HG03460 (cell line): ENCODE results near the gene MAST4.
A peak's percentile ranks its signal among the peaks of the same experiment; 100 is the strongest.

Source experiments
- ATAC-seq: cut with Tn5 transposase; IDR thresholded peaks from one replicate; pipeline ENCODE4 v1.9.1; 2021; ENCODE audit not compliant: unreplicated experiment

The MAST4 gene

DNA sequence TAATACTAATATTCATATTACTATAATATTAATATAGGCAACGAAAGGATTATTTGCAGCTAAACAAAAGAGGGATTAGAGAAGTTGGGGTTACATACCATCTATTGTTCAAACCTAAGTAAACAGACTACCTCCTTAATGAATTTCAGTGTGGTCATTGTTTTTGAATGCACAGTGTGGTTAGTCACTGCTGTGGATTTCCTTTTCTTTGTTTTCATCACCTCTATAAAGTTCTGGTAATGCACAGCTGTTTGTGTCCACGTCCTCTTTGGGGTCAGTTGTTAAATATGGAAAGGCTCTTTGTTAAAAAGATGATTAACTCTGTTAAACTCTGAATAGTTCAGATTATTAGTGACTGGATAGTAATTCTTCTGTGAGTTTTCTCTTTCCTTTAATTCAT, 233.6 kb downstream of the MAST4 start:
- ATAC-seq, result no peak

DNA sequence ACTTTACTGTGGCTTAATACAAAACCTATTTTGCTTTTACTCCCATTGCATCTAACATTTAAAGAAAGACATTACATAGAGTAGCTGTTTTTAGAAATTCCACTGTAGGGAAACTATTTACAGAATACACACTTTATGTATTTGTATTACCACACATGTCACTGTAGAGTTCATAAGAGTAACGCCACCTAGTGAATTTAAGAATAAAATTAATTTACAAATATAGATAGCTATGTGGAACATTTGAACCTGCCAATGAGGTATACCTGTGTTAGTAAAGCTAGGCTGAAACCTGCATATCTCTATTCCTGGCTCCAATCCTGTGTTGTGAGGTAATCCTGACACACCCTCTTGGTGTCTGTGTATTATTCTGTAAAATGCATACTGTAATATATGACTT, 234.4 kb downstream of the MAST4 start:
- no peak for ATAC-seq

DNA sequence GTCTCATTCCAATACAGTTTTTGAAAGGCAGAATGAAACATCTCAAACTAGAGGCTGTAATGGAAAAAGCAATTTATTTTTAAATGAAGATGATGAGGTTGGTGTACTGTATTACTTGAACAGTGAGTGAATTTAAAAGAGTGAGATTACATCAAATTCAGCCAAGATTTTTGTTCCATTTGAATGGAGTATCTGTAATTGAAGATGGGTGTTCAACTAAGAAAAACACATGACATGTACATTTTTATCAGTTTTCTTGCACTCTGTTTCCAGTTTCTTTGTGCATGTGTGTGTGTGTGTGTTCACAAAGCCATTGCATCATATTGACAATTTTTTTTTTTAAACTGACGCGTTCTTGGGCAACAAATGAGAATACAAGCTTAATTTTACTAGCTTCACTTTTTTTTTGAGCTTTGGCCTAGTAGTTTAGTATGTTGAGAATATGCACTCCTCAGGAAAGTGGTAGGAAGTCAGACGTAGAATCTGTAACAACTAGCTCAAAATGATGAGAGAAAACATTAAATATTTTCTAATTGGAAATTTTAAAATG, 243.5 kb downstream of the MAST4 start:
- ATAC-seq, result no peak

DNA sequence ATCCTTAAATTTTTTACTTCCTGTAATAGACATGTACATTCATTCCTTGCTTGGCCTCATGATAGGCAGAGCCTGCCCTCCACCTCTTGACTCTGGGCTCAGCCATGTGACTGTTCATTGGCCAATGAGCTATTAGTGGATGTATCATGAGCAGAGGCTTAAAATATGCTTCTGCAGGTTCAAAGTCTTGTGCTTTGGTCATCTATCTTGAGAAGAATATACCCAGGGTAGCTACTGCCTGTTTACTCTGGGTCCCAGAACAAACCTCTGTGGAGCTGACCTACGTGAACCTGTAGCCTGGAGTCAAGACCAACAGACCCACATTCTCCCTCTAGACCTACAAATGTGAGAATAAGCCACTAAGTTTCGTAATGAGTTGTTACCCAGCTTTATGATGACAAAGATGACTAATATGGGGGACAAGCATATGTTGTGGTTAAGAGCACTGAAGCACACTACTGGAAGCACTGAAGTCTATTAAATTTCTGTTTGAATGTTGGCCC, 244.4 kb downstream of the MAST4 start:
- ATAC-seq, result peak; percentile 100

DNA sequence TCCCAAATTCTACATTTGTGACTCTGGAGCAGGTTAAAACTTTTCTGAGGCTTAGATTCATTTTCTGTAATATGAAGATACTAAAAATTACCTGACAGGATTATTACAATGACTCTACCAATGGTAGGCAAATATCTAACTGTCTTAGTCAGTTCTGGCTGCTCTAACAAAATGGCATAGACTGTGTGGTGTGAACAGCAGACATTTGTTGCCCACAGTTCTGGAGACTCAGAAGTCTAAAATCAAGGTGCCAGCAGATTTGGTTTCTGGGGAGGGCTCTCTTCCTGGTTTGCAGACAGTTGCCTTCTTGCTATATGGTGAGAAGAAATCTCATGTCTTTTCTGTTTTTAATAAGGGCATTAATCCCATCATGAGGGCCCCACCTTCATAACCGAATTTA, 245.1 kb downstream of the MAST4 start:
- ATAC-seq, result no peak

DNA sequence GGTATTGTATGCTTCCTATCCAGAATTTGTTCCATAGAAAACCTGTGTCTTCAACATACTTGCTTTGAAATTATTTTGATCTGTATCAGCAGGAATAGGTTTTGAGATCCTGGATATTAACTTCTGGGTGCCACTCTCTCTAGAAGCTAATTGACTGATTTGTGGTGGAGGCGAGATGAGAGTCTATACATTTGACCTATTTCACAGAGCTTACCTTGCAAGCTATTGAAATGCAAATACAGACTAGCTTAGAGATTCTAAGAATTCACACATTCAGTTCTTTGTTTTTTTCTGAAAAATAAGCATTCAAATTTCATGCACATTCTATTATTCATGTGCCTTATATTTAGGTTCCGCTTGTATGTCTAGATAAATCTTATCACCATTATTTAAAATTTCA, 246.3 kb downstream of the MAST4 start:
- no peak for ATAC-seq

- ATAC-seq, result no peak
These were observed 246.9 kb downstream of the MAST4 start for GRCh38 chr5:66843065-66843464.

GRCh38 chr5:66848749-66849641, 252.8 kb downstream of the MAST4 start:
- no peak for ATAC-seq

- ATAC-seq, result no peak
These were observed 253.6 kb downstream of the MAST4 start for GRCh38 chr5:66849803-66850202.

GRCh38 chr5:66850354-66851075, 254.3 kb downstream of the MAST4 start:
- no peak for ATAC-seq

- ATAC-seq, result no peak
These were observed 255.1 kb downstream of the MAST4 start for GRCh38 chr5:66851306-66851705.

DNA sequence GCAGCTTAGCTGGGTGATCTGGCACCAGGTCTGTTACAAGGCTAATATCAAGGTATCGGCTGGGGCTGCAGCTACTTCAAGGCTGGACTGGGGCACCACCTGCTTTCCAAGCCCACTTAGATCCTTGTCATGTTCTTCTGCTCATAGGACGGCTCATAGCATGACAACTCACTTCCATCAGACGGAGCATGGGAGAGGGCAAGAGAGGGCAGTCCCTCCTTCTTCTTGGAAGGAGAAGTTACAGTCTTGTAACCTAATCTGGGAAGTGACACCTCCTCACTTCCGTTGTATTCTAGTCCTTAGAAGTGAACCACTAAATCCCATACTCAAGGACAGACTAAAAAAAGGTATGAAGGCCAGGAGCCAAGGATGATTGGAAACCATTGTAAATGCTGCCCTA, 258.2 kb downstream of the MAST4 start:
- no peak for ATAC-seq

- no peak for ATAC-seq
These were observed 260.0 kb downstream of the MAST4 start for GRCh38 chr5:66856041-66856805.

- ATAC-seq, result no peak
These were observed 263.3 kb downstream of the MAST4 start for GRCh38 chr5:66859526-66859925.

DNA sequence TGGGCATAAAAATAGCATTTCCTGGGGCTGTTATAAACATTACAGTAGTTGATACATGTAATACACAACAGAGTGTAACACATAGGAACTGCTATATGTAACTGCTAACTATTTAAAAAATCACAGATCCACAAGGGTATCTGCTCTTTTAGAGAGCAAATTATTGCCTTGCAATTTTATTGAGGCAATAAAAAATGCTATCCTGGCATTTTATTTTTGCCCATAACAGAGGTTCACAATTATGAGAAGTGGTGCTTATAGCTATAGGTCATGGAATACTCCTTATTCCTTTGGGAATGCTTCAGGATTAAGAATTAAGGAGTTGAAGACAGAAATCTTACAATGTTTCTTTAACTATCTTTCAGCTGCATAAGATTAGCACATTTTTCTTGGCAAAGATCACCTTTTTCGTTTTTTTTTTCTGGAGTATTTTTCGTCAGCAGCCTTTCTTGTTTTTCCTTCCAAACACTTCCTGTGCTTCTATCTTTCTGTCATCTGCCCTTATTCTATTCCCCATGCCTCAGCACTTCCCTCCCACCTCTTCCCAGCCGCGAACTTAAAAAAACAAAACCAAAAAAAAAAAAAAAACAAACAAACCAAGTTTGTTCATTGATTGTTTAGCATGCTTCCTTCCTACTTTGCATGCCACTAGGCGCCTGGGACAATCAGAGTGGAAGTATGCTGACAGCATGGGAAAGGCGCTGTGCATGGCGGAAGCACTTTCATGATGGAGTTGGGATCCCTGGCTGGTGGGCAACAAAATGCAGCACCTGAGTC, 264.2 kb downstream of the MAST4 start:
- ATAC-seq, result no peak

DNA sequence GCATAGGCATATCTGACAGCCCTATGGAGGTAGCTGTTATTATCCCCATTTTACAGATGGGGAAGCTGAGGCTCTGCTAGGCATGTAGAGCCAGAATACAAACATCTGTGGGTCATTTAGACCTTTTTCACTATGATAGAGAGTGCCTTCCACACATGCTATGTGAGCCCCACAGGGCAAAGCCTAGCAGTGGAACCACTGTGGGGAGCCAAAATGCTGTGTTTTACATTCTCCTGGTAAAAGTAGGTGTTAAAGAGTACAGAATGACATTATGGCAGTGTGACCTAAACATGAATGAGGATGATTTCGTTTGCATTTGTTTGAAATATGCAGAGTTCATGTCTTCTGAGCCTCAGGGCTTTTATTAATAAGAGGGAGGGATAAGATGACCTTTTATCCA, 265.2 kb downstream of the MAST4 start:
- no peak for ATAC-seq

DNA sequence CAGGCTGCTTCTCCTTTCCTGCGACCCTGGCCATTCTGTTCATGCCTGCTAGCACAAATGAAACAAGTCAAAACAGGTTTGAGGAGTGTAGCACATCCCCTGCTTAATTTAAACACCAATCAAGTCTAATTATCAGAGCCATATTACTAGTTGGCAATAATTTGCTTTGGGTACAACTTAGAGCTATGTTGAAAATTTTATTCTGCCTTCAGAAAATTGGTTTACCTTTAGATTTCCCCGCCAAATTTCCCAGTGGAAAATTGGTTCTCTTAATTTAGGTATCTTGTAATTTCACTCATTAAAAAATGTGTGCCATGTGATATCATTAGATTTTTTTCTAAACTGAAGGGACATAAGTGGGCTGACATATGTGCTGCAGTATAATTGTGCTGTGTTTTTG, 265.8 kb downstream of the MAST4 start:
- no peak for ATAC-seq

DNA sequence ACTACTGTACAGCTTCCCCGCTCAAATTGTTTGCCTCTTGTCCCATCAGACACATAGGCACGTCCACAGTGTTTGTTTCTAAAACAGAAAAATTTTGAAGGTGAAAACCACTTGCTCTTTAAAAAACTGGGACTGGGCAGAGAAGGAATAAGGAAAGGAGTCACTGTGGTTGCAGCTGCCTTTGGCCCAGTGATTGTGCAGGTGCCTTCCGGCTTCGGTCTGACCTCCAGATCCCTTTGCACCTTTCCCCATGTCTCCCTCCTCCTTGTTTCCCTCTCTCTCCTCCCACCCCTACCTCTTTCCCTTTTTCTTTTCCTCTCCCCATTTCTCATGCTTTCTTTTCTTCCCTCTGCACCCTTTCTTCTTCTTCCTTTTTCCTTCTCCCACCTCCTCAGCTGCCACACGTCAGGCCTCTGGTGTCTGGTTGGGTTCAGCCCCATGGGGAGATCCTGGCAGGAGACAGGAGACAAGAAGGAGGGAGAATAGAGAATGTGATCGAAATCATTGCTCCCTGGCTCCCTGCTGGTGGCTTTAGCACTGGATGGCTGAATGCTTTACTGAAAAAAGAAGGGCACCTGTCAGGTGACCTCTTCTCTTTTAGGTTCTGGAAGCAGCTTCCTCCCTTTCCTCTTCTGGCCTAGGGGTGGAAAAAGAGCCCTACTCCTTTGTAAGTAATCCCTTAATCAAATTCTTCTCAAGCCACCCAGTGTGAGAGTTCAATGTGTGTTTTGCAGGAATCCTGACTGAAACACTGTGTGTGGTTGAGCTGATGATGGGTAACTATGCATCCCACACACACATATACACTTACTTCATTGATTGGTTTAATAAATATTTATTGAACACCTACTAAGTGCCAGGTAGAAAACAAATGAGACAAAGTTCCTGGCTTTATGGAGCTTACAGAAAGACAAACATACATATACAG, 267.3 kb downstream of the MAST4 start:
- ATAC-seq, result no peak

DNA sequence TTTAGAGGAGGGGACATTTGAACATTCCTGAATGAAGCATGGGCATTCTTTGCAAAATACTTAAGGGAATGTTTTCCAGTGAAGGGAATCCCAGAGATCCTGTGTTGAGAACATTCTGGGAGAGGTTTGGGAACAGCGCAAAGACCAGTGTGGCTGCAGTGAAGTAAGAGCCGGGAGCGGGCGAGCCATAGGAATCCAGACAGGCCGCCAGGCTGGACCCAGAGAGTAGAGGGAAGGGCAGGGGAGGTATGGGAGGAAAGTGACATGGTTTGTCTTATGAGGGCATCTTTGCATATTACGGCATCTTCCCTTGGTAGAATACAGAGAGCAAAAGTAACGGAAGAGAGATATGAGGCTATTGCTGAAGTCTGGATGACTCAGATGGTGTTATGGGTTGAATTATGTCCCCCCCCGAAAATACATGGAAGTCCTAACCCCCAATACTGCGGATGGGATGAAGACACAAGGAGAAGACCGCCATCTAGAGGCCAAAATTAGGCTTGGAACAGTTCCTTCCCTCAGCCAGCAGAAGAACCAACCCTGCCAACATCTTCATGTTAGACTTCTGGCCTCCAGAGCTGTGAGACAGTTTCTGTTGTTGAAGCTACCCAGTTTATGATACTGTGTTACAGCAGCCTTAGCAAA, 268.2 kb downstream of the MAST4 start:
- ATAC-seq, result no peak
